Activated CD4-positive, alpha-beta T cell treated with anti-CD3 and anti-CD28 coated beads for 48 hours (primary cell): ENCODE results near the gene OTOF.

Experiments used
- DNase-seq: peaks from one replicate; pipeline ENCODE4 v3.0.0-alpha.2; 2020

The OTOF gene

DNA sequence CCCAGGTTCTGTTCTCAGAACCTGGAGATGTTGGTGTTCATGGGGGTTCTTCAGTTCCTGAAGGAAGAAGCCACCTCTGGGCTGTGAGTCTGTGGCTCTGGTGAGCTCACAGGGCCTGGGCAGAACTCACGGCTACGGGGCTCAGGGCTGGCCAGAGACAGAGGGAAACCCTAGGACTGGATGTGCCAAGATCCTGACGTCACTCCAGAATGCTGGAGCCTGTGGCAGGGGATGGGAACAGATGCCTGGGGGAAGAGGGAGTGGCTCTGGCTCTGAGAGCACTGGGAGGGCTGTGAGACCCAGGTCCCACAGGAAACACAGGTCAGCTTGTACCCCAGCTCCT lies at the start of gene OTOF:
TSS of gene OTOF (minus strand) at position 214 of the 343 bp plus-strand sequence.
- no peak for DNase-seq

DNA sequence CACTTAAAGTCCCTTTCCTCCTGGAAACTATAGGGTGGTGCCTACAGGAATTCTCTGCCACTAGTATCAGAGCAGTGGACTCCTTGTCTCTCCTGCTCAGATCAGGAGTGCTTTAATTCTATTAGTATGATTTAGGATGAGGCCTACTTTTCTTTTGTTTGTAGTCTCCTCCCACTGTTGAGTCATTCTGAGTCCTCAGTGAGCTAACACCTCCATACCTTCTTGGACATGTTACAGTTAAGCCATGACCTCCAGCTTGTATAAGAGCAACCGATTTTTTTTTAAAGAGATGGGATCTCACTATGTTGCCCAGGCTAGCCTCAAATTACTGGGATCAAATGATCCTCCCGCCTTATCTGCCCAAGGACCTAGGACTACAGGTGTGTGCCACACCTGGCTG lies 48.7 kb upstream of the OTOF start:
- no peak for DNase-seq

DNA sequence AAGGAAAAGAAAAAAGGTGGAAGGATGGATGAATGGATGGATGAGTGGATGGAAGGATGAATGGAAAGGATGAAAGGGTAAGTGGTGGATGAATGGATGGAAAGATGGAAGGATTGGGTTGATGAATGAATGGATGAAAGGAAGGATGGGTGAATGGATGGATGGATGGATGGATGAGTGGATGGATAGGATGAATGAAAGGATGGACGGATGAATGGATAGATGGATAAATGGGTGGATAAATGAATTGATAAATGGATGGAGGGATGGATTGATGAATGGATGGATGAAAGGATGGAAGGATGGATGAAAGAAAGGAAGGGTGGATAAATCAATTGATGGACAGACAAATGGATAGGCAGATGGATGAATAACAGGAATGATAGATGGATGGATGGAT lies 48.2 kb upstream of the OTOF start:
- DNase-seq = no peak

DNA sequence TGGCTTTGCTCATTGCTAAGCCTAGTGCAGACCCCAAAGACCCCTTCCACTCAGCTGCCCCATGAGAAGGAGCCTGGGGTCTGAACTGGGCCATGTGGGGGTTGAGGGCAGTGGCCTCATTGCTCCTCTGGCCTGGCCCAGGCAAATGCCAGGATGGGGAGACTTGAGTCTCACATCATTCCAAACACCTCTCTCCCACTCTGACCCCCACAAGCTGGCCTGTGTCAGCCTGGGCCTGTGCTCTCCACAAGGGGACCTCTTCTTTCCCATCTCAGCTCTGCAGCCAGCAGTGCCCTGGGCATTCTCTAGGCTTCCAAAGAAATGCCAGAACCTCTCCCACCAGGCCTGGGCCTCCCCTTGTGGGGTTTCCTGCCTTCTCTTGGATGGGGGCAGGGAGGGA lies 45.8 kb upstream of the OTOF start:
- no peak for DNase-seq

DNA sequence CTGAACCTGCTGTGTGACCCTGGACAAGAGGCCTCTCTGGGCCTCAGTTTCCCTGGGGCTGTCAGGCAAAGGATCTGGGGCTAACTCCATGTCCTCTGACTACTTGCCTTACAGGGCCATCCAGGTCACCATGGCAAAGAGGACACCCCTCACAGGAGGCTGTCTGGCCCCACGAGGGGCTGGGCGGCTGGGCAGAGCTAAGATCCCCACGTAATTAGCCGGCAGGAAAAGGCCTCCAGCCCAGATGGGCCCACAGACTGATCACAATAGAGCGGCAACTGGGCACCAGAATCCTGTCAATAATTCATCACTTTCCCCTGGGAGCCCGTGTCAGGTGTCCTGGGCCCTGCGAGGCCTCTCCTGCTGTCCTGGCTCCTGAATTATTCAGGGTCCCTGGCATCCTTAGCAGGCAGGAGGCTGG lies 44.8 kb upstream of the OTOF start:
- no peak for DNase-seq

DNA sequence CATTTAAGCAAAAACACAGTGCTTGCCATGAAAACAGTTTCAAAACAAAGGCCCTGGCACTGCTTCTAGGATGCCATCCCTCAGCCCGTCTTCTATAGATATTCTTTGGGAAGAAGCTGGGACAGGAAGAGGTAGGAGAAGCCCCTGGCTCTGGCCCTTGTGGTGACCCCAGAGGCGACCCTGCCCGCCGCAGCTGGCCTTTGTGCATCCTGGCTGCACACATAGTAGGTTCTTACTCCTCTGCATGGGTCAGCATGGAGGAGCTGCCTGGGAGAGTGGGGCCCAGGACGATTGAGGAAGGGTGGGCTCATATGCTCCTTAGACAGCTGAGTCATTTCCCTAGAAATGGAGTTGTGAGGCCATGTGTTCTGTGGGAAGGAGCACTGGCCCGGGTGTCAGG lies 44.4 kb upstream of the OTOF start:
- DNase-seq = no peak

DNA sequence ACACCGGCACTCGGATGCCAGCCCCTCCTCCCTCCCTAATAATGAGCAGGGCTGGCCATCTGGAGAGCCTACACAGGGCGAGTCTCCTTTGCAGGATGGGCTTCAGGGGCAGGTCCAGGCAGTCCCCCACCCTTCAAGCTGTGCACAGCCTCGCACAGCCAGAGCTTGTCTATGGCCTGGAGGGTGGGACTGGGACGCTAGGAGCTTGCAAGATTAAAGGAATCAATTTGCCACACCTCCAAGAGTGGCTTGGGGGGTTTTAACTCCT lies 43.9 kb upstream of the OTOF start:
- DNase-seq = no peak

DNA sequence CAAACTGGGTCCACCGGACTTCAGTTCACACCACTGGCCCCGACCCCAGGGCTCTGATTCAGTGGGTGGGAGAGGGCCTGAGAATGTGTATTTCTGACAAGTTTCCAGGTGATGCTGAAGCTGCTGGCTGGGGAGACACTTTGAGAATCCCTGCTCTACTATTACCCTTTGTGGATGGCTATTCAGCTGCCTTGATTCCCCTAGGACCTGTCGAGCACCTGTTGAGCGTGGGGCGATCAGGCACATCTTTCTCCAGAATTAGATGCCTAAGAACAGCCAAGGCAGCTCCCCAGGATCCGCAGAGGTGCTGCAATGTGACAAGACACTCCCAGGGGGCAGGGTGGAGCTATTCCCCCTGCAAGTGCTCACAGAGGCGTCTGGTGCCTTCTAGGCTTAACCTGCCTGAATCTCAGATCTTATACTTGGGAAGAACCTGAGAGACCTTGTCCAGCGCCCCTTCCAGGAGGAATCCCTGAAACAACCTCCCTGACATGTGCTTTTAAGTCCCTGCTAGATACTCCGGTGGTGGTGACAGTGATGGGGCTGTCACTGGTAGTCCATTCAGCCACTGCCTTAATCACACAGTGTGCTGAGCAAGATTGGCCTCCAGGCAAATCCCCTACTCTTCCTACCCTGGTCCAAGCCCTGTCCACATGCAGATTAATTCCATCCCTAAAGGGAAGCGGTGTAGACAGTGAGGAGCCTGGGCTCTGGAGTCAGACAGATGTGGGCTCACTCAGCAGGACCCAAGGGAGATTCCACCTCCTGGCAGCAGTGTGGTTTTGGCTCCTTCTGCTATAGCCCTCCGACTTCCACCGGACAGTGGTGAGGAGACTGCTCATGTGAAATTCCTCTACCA lies 43.4 kb upstream of the OTOF start:
- DNase-seq = peak; percentile 37

DNA sequence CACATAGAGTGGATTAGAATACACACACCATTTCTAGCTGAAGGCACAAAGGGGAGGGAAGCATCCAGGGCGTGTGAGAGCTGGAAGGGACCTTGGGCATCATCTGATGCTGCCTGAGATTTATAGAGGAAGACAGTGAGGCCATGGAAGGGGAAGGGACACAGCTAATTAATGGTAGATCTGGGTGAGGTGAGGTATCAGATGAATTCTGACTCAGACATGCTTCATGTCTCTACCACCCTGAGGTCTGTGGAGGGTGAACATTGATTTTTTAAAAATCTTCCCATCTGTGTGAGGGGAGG lies 42.2 kb upstream of the OTOF start:
- DNase-seq = no peak

DNA sequence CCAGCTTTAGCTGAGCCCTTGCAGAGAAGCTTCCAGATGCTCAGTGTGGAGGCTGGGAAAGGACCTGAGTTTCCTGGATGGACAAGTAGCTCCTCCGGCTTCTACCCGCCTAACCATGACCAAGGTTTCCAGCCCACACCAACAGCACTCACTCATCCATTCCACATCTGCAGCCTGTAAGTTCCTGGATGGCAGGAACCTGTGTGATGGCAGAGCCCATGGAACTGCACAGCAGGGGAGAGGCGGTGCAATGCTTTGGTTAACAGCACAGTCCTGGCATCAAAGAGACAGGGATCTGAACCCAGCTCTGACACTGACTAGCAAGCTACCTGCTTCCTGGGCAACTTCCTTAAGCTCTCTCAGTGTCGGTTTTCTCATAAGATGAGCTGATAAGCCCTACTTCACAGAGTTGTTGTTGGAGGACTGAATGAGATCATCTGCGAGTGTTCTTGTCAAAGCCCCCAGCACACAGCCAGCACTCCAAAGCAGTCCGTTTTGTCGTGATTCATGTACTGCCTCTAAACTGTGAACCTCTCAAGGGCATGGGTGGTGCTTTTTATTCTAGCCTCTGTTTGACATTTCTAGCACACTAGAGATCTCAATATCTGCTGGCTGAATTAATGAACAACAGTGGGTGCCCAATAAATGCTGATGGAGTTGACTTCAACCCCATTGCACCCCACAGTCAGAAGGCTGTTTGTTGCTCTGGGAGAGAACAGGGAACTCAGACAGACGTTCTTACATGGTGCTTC lies 41.6 kb upstream of the OTOF start:
- DNase-seq = peak; percentile 5

DNA sequence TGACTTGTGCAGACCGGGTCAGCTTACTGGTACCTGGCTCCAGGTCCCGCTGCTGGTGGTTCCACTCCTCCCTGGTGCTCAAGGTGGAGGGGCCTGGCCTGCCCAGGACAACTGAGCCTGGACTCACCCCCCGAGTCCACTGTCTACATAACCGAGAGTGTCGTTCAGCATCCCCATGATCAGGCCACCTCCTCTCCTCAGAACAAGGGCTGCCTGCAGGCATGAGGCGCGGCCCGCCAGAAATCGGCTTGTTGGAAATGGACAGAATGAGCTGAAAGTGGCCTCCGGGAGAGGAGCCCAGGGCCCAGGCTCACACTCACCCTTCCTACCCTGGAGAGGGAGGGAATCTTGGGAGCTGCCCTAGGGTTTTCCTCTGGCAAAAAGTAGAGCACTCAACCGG lies 38.9 kb upstream of the OTOF start:
- DNase-seq = no peak

DNA sequence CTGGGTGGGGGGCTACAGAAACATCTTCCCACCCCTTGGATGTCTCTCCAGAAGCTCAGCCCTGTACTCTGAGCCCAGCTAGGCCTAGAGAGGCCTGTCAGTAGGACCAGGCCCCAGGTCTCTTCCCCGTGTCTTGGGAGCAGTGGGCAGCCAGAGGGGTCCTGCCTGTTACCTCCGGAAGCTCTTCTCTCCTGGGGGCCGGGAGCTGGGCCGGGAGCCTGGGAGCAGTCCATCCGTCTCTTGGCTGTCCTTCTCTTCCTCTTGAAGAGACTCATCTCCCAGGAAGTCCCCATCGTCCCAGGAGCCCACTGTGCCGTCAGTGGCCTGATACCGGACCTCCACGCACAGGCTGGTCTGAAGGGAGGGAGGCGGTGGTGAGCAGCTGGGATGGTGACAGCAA lies 38.3 kb upstream of the OTOF start:
- no peak for DNase-seq

DNA sequence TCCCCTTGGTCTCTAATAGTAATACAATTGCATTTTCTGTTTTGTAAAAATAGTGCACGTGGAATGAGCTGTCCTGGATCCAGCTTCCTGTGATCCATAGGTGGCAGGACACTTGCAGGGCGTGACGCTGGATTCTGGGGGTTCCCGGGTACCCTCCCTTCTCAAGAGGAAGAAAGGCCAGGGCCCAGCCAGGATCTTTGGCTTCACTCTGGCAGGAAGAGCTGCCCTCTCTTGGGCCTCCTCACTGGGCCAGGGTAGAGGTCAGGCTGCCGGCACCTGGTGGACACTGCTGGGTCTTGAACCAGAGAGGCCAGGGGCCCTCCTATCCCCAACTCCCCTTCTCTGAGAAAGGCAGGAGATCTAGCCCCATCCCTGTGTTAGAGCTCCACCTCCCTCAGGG lies 37.8 kb upstream of the OTOF start:
- DNase-seq = no peak

DNA sequence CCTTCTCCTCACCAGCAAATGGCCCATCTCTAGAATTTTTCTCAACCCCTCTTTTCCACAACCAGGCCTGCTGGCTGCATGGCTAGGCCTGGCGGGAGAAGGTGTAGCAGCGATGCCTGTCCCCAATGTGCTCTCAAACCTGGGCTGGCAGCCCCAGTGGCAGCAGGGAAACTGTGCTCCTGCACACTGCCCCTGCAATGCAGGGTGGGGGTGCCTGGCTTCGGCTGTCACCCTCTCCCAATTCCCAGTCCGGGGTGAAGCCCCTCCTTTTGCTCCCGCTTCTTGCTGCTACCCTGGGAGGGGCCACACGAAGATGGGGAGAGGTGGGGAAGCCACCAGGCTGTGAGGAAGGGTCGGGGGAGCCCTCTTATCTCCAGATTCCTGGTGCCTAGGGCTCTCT lies 36.1 kb upstream of the OTOF start:
- no peak for DNase-seq

DNA sequence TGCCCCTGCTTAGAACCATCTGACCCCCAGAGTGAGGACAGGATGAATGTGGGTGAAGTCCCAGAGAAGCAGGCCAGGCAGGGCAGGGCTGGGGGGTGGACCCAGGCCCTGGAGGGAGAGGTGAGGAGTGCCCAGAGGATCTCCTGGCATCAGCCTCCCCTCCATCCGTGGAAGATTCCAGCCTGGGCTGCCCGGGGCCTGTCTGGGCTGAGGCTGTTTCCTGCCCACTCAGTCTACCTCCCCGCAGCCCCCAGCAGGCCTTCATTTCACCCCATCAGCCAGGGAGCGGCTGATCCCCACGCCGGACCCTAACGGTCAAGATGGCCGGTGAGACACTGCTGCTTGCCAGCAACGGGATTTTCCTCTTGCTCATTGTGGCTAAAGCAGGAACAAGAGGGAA lies 35.3 kb upstream of the OTOF start:
- DNase-seq = no peak

DNA sequence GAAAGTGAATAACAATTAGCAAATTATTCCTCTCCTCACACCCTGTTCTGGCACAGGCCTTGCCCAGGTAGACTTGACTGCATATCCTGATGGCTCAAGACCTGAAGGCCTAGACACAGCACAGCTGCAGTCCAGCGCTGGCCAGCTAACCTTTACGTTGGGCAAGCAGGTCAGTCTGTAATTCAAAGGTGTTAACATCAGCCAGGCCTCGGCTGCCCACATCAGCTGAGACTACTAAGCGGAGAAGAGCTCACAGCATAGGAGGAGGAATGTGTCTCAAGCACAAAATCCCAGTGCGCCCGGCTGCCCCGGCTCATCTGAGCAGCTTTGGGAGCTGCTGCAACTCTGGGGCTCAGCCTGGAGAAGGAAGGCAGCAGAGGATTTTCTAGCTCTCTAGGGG lies 33.5 kb upstream of the OTOF start:
- no peak for DNase-seq

DNA sequence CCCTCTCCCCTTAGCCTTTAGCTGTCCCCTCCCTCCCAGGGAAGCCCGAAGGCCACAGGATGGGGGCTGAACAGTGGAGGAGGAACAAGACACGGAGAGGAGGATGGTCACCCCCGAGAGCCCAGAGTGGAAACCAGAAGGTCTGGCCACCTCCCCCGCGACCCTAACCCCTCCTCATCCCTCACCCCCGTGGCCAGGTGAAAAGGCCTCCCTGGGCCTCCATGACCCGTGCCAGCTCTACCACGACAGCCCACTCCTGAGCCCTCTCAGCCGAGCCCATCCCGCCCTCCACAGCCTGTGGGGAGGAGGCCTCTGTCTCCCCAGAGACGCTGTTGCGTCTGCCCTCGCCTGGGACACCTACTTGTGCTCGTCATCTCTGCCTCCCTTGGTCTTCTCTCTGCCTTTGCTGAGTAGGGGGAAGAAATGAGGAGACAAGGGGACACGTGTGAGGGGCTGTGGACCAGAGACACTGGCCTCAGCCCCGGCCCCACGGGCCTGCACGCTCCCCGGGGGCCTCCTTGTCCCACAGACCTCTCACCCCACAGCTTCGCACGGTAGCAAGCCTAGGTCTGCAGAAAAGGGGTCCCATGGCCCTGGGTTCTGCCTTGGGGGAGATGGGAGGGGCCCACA lies 32.5 kb upstream of the OTOF start:
- DNase-seq = no peak

DNA sequence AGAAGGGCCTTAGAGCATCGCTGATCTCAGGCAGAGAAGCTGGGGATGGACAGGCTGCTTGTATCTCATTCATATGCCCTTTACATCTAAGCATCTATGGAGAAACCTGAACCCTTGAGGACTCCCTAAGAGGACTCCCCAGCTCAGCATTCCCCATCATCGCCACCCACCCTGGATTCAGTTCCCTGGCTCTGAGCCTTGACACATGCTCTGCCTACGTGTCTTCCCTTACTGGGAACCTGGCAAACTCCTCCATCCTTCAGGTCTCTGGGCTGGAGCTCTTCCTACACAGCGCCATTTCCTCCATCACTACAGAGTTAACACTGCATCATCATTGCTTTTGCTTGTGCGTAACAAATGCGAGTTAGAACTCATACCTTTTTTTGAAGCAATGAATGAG lies 31.2 kb upstream of the OTOF start:
- no peak for DNase-seq

DNA sequence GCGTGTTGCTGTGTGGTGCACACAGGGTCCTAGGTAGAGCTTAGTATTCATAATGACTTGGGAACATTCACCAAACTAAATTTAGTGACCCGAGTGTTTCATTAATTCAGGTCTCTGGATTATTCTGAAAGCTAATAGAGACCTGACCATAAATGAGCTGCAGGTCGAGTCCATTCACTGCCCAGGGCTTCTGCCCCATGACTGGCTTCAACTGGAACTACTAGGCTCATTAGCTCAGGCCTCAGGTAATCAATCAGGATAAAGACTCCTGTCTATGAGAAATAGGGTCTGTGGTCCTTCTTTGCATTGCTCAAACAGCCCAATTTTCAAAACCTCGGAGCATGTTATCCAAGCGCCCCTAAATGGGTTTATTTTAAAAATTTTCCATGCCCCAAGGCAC lies 30.0 kb upstream of the OTOF start:
- no peak for DNase-seq

DNA sequence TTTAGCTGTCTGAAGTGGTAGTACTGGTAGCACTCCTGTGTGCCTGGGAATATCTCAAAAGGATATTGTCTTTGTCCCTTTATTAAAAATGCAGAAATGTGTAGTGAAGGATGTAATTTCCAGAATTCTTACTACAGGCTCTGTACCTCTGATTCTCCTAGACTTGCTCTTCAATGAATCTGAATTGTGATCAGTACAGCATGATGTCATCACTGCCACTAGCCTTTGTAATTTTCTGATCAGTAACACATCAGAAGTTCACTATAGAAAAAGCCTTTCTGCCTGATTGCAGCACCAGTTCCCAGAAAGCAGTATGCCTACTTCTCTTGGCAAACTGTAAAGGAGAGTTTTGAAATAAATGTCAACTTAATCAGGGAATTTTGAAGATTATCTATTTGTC lies 29.2 kb upstream of the OTOF start:
- no peak for DNase-seq

DNA sequence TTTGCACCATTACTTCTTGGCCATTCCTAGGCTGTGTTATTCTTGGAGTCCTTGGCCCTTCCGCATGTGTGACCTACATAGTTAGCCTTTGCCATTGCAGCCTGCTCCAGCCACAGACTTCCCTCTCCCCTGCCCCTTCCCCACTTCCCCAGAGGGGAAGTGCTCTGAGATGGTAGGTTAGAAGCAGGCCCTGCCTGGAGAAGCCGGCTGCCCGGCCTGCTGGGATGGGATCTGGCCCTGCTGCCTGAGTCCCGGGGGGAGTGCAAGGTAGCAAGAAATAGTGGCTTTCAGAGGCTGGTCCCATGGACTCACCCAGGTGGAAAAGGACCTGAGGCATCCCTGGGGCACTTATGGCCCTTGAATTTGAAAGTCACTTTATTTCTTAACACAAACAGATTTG lies 28.4 kb upstream of the OTOF start:
- DNase-seq = no peak

DNA sequence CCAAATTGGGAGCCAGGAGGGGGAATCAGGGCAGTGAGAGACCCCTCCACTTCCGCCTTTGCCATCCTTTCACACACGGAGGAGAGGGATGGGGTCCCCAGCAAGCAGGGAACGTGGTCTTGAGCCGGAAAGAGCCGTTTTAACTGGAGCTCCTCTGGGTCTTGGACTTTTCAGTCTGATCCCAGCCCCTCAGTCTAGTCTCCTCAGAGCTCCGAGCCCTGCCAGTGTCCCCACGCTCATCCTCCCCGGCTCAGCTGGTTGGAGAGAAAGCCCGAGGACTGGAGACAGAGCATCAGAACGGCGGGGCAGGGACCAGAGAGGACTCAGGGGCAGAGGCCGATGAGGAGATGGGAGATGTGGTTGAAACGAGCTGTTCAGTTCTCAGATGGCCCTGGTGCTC lies 26.1 kb upstream of the OTOF start:
- no peak for DNase-seq

DNA sequence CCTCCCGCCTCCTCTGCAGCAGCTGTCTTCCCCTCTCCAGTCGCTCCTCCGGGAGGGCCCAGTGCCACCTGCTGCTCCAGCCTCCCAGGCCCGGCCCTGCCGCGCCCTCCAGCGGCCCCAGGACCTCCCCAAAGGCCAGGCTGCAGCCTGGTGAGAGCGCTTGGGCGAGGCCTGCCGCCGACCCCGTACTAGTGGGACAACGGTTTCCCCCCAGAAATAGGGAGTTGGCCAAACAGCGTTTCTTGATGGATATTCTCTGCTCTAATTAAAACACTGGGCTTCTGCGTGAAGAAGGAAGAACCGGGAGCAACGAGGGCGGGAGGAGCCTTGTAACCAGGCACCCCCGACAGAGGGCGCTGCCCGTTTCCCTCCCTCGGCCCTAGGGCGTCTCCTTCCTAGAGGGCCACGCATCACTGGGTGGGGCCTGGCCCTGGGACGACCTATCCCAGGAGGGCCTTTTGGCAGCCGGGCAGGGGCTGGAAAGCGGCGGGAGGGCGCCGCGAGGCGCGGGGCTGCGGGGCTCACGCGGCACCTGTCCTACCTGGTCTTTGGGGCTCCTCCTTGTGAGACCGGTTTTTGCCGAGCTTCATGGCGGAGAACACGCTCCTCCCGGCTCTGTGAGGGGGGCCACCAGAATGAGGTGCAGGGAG lies 25.4 kb upstream of the OTOF start:
- peak; percentile 92 for DNase-seq

DNA sequence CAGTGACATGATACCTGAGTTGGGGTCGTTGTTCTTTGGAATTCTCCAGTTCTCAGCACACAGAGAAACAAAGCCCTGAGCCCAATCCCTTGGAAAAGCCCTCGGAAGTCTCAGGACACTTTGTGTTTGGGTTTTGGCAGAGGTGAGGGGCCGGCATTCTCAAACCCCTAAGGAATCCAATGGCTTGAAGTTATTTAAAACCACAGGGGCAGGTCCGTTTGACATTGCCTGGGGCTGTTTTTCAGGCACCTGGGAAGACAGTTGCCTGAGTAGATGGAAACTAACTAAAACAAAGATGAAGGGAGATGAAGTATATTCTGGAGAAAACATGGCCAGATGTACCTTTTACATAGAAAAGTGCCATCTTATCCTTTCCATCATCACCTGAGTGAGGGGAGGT lies 22.5 kb upstream of the OTOF start:
- DNase-seq = no peak
